ENCODE results near the gene ADCY2.

The ADCY2 gene

GRCh38 chr5:7850395-7851239, 454.7 kb downstream of the ADCY2 start, which contains the start of gene CFAP90:
CFAP90 (minus strand) TSS chr5:7851133; CDS start chr5:7851021, 112 bp downstream.
- peak; percentile 94 for DNase-seq

- DNase-seq: no peak
These were observed 455.3 kb downstream of the ADCY2 start for GRCh38 chr5:7851240-7851592.

- DNase-seq: no peak
These were observed 455.8 kb downstream of the ADCY2 start for GRCh38 chr5:7851617-7852289.

GRCh38 chr5:7852542-7852941, 456.6 kb downstream of the ADCY2 start:
- DNase-seq: no peak

GRCh38 chr5:7852988-7853387, 457.1 kb downstream of the ADCY2 start:
- DNase-seq: no peak

GRCh38 chr5:7855611-7856010, 459.7 kb downstream of the ADCY2 start:
- no peak for DNase-seq

- DNase-seq: peak; percentile 74
These were observed 460.9 kb downstream of the ADCY2 start for GRCh38 chr5:7856855-7857254.

- no peak for DNase-seq
These were observed 461.4 kb downstream of the ADCY2 start for GRCh38 chr5:7857361-7857760.

- DNase-seq: no peak
These were observed 462.1 kb downstream of the ADCY2 start for GRCh38 chr5:7857926-7858632.

GRCh38 chr5:7866196-7866595, 470.3 kb downstream of the ADCY2 start:
- no peak for DNase-seq

GRCh38 chr5:7867260-7867659, 471.3 kb downstream of the ADCY2 start:
- DNase-seq: no peak

GRCh38 chr5:7868427-7868772, 472.5 kb downstream of the ADCY2 start:
- no peak for DNase-seq

- peak; percentile 95 for DNase-seq
These were observed 473.0 kb downstream of the ADCY2 start, which contains the start of the genes FASTKD3 and MTRR for GRCh38 chr5:7868773-7869473. FASTKD3 (minus strand) TSS chr5:7869031; CDS start chr5:7868083, 948 bp downstream. MTRR (plus strand) TSS chr5:7869148; CDS start chr5:7870795, 1,647 bp downstream.

- no peak for DNase-seq
These were observed 473.7 kb downstream of the ADCY2 start for GRCh38 chr5:7869474-7870136.

GRCh38 chr5:7871653-7872052, 475.7 kb downstream of the ADCY2 start:
- DNase-seq: no peak

- no peak for DNase-seq
These were observed 476.7 kb downstream of the ADCY2 start for GRCh38 chr5:7872517-7873130.

GRCh38 chr5:7873216-7873615, 477.3 kb downstream of the ADCY2 start:
- DNase-seq: no peak

- no peak for DNase-seq
These were observed 478.7 kb downstream of the ADCY2 start for GRCh38 chr5:7874639-7875038.

- no peak for DNase-seq
These were observed 479.2 kb downstream of the ADCY2 start for GRCh38 chr5:7875151-7875550.

GRCh38 chr5:7876867-7877266, 480.9 kb downstream of the ADCY2 start:
- DNase-seq: no peak

GRCh38 chr5:7877851-7878250, 481.9 kb downstream of the ADCY2 start:
- no peak for DNase-seq

- DNase-seq: no peak
These were observed 482.5 kb downstream of the ADCY2 start for GRCh38 chr5:7878381-7878873.

All from islet precursor cell (in vitro differentiated cells).